OCI-LY3 (cell line): Measurements from ENCODE around the gene DSPP.
"Not testable (repeated sequence)": the region's sequence is repeated elsewhere in the genome, so short reads cannot be mapped to it uniquely, and the experiment has no call there.

Experiments used
- H2AFZ ChIP-seq: fragments of 200-600, 300-600 bp; shearing (Covaris generic); 2 replicates; pipeline ENCODE4 v1.6.0; 2014; ENCODE audit warnings: antibody characterized with exemption, low read depth, low read length
- H3K27ac ChIP-seq: fragments of 200-600, 300-600 bp; sonication (generic); 2 replicates; pipeline ENCODE4 v1.5.1; 2014; ENCODE audit warnings: mild to moderate bottlenecking, low read length, moderate library complexity, mixed read lengths
- H3K27me3 ChIP-seq: fragments of 200-600, 300-600 bp; sonication (generic); 2 replicates; pipeline ENCODE4 v1.6.1; 2014; ENCODE audit warnings: low read depth, low read length, mixed read lengths
- H3K36me3 ChIP-seq: fragments of 200-600, 300-600 bp; sonication (generic); replicated peaks from 2 replicates; pipeline ENCODE3; 2014; ENCODE audit warnings: low read depth, low read length, mixed read lengths
- H3K4me1 ChIP-seq: fragments of 300-600, 200-600 bp; sonication (generic); 2 replicates; pipeline ENCODE4 v1.6.1; 2014; ENCODE audit warnings: low read length, mixed read lengths
- H3K4me2 ChIP-seq: fragments of 200-600, 300-600 bp; sonication (generic); 2 replicates; pipeline ENCODE4 v1.6.1; 2014; ENCODE audit warnings: low read length, mixed read lengths
- H3K4me3 ChIP-seq: fragments of 300-600, 200-600 bp; sonication (generic); 2 replicates; pipeline ENCODE4 v1.5.1; 2014; ENCODE audit warnings: antibody characterized with exemption, mild to moderate bottlenecking, low read length, moderate library complexity
- H3K79me2 ChIP-seq: fragments of 300-600, 200-600 bp; shearing (Covaris generic); 2 replicates; pipeline ENCODE4 v1.6.1; 2014; ENCODE audit warnings: mild to moderate bottlenecking, low read length, mixed read lengths
- H3K9ac ChIP-seq: fragments of 300-600, 200-600 bp; shearing (Covaris generic); 2 replicates; pipeline ENCODE4 v1.6.0; 2014; ENCODE audit warnings: mild to moderate bottlenecking, low read length, moderate library complexity
- H3K9me3 ChIP-seq: fragments of 200-600, 300-600 bp; shearing (Covaris generic); 2 replicates; pipeline ENCODE4 v1.6.1; 2014; ENCODE audit warnings: low read length, mixed read lengths; ENCODE audit not compliant: insufficient read depth
- H4K20me1 ChIP-seq: fragments of 200-600, 300-600 bp; sonication (generic); 2 replicates; pipeline ENCODE4 v1.6.1; 2016; ENCODE audit warnings: low read length, mixed read lengths; ENCODE audit not compliant: insufficient read depth
- EZH2phosphoT487 ChIP-seq: fragments of 200-600 bp; shearing (Covaris generic); IDR thresholded peaks from 2 replicates; pipeline ENCODE4 v1.6.1; 2018; ENCODE audit warnings: antibody characterized with exemption, mixed run types, low read depth
- TF ChIP-seq, protein P1 (sequence below): fragments of 200-600, 300-600 bp; sonication (generic); IDR thresholded peaks from 2 replicates; pipeline ENCODE4 v1.5.1; 2014; ENCODE audit warnings: antibody characterized with exemption, low read length, low read depth

The DSPP gene

DNA sequence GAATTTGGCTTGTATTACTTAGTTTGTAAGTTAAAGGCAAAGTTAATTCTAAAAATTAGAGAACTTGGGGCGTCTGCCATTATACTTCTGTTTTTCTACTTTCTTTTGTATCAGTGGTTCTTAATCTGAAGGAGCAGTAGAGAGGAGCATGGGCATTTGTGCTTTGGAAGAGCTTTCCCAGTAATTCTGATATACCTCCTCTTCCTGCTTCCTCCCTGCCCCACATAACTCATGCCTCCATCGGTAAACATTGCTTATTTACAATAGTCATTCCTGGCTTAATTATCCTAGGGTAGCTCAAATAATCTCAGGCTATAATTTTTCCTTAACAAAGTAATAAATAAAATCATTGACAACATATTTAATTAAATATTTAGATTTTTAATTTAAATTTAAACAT is 42.1 kb upstream of the DSPP start:
- Histone ChIP-seq H3K9ac (no peak overlapping the region), H3K27me3 (no peaks in the 10 kb centered on the region), H2AFZ (no peak overlapping the region), H3K36me3 (no peaks in the 10 kb centered on the region), H4K20me1 (no peaks in the 10 kb centered on the region), H3K4me3 (no peak overlapping the region), H3K79me2 (no peaks in the 10 kb centered on the region), H3K27ac (no peak overlapping the region), H3K4me2 (no peak overlapping the region), H3K9me3 (no peaks in the 10 kb centered on the region), H3K4me1 (no peaks in the 10 kb centered on the region)
- no peak for TF ChIP-seq EZH2phosphoT487
- TF ChIP-seq, protein P1, sequence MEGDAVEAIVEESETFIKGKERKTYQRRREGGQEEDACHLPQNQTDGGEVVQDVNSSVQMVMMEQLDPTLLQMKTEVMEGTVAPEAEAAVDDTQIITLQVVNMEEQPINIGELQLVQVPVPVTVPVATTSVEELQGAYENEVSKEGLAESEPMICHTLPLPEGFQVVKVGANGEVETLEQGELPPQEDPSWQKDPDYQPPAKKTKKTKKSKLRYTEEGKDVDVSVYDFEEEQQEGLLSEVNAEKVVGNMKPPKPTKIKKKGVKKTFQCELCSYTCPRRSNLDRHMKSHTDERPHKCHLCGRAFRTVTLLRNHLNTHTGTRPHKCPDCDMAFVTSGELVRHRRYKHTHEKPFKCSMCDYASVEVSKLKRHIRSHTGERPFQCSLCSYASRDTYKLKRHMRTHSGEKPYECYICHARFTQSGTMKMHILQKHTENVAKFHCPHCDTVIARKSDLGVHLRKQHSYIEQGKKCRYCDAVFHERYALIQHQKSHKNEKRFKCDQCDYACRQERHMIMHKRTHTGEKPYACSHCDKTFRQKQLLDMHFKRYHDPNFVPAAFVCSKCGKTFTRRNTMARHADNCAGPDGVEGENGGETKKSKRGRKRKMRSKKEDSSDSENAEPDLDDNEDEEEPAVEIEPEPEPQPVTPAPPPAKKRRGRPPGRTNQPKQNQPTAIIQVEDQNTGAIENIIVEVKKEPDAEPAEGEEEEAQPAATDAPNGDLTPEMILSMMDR = no peak

DNA sequence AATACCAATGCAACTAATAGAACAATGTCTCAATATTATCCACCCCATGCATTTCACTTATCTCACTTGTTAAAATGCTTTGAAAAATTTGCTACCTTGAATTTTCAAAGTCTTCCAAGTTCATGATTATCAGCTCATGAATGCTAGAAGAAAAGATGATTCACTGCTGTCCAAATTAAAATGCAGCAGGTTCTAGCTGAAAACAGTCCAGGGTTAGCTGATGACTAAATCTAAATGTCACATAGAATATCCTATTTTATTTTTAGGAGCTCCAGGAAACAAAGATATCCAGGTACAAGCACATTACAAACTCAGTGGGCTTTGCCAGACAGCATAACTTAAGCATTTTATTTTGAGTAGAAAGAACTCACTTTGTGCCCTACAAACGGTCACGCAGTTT is 41.1 kb upstream of the DSPP start:
- Histone ChIP-seq H3K9ac (no peak overlapping the region), H4K20me1 (no peaks in the 10 kb centered on the region), H3K4me3 (no peak overlapping the region), H3K4me2 (no peak overlapping the region), H3K9me3 (no peaks in the 10 kb centered on the region), H3K79me2 (no peaks in the 10 kb centered on the region), H3K4me1 (no peaks in the 10 kb centered on the region), H3K36me3 (no peaks in the 10 kb centered on the region), H3K27ac (no peak overlapping the region), H2AFZ (no peak overlapping the region), H3K27me3 (no peaks in the 10 kb centered on the region)
- TF ChIP-seq EZH2phosphoT487 = no peak
- TF ChIP-seq, protein P1 = no peak

DNA sequence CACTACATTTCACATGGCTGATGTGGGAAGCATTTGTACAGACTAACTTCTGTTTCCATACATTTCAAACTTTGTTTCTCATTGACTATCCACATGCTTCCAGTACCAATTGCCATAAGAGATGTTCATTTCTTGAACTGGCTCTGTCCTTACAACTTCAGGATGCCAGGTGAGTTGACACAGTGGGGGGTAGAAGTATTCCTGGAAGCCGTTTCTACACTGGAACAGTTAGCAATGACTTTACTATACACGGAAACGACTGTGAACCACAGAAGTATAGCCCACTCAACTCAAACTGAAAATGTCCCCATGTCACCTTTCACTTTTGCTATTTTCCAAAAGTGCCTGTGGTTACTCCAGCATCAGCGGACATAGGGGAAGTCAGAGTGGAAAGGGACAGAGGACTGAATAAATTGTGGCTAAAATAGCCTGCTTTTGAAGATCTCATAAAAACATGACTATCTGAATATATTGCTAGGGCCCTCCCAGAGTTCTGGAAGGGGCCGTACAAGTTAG is 38.0 kb upstream of the DSPP start:
- TF ChIP-seq, protein P1 = no peak
- TF ChIP-seq EZH2phosphoT487 = no peak
- no peaks in the 10 kb centered on the region for H4K20me1 ChIP-seq
- no peaks in the 10 kb centered on the region for H3K27me3 ChIP-seq
- no peak overlapping the region for H3K4me3 ChIP-seq
- no peaks in the 10 kb centered on the region for H3K79me2 ChIP-seq
- no peaks in the 10 kb centered on the region for H3K4me1 ChIP-seq
- H3K27ac ChIP-seq = no peak overlapping the region
- peak overlapping the region; percentile 15; the same call in 1 of the 2 replicates for H2AFZ ChIP-seq
- H3K9me3 ChIP-seq = no peaks in the 10 kb centered on the region
- no peak overlapping the region for H3K9ac ChIP-seq
- H3K36me3 ChIP-seq = no peaks in the 10 kb centered on the region
- H3K4me2 ChIP-seq = no peak overlapping the region

DNA sequence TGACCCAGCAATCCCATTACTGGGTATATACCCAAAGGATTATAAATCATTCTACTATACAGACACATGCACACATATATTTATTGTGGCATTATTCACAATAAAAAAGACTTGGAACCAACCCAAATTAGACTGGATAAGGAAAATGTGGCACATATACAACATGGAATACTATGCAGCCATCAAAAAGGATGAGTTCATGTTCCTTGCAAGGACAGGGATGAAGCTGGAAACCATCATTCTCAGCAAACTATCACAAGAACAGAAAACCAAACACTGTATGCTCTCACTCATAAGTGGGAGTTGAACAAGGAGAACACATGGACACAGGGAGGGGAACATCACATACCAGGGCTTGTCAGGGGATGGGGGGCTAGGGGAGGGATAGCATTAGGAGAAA is 34.0 kb upstream of the DSPP start:
- not testable (repeated sequence) for H4K20me1 ChIP-seq, H3K9me3 ChIP-seq, H3K9ac ChIP-seq, H3K4me3 ChIP-seq, H3K36me3 ChIP-seq, H3K79me2 ChIP-seq, H2AFZ ChIP-seq, H3K27me3 ChIP-seq, H3K4me1 ChIP-seq, H3K27ac ChIP-seq, H3K4me2 ChIP-seq

DNA sequence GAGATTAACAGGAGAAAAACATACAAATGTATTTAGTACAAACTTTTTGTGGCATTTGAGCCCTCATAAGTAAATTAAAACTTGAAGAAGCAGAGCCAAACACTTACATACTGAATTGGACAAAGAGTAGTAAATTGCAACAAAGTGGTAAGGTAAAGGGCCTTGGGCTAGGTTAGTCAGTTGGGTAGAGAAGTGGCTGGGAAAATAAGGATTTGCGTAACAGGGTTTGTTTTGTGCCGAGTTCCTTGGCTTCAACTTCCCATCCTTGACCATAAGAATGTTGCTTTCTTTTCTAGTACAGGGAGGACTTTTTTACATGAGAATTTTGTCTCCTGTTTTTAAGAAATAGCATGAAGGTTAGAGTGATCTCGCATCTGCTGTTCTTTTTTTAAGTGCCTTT is 33.3 kb upstream of the DSPP start:
- Histone ChIP-seq H3K9me3 (no peaks in the 10 kb centered on the region), H3K4me1 (no peaks in the 10 kb centered on the region), H3K4me3 (no peak overlapping the region), H3K79me2 (no peaks in the 10 kb centered on the region), H3K27me3 (0 out of 2 replicates have a peak, but pooled peaks cover 4% of the 10 kb centered on the region), H3K27ac (no peak overlapping the region), H4K20me1 (no peaks in the 10 kb centered on the region), H3K36me3 (no peaks in the 10 kb centered on the region), H3K4me2 (no peak overlapping the region), H3K9ac (no peak overlapping the region), H2AFZ (no peak overlapping the region)
- TF ChIP-seq, protein P1 = no peak
- TF ChIP-seq EZH2phosphoT487 = no peak
